Neural cell (in vitro differentiated cells): ENCODE measurements around the gene GSE1.

ENCODE experiments used
- EP300 ChIP-seq: fragments of 450-650 bp; conservative IDR thresholded peaks from 2 replicates; pipeline ENCODE4 v1.6.1; 2014; ENCODE audit warnings: antibody characterized with exemption, mild to moderate bottlenecking, moderate library complexity; ENCODE audit not compliant: poor library complexity, severe bottlenecking
- EZH2 ChIP-seq: fragments of 200-600, 300-800 bp; shearing (Covaris generic), sonication (generic); IDR thresholded peaks from 2 replicates; pipeline ENCODE4 v1.6.1; 2014; ENCODE audit warnings: antibody characterized with exemption, low read length, borderline replicate concordance, mild to moderate bottlenecking; ENCODE audit not compliant: insufficient read depth, poor library complexity, severe bottlenecking
- MXI1 ChIP-seq: fragments of 450-650 bp; conservative IDR thresholded peaks from 2 replicates; pipeline ENCODE4 v1.6.1; 2014; ENCODE audit warnings: antibody characterized with exemption, mild to moderate bottlenecking; ENCODE audit not compliant: poor library complexity, severe bottlenecking
- POLR2AphosphoS5 ChIP-seq: IDR thresholded peaks from 2 replicates; pipeline ENCODE4 v1.6.1; 2012
- RAD21 ChIP-seq: fragments of 450-650 bp; conservative IDR thresholded peaks from 2 replicates; pipeline ENCODE4 v1.6.1; 2014; ENCODE audit warnings: antibody characterized with exemption, mild to moderate bottlenecking, moderate library complexity
- TAF1 ChIP-seq: IDR thresholded peaks from 2 replicates; pipeline ENCODE4 v1.6.1; 2012; ENCODE audit warnings: low read depth
- TF ChIP-seq, protein P1 (sequence below): fragments of 450-650 bp; IDR thresholded peaks from 2 replicates; pipeline ENCODE4 v1.5.1; 2014; ENCODE audit warnings: antibody characterized with exemption, mild to moderate bottlenecking, moderate library complexity; ENCODE audit not compliant: poor library complexity, severe bottlenecking
- TF ChIP-seq, protein P2 (sequence below): IDR thresholded peaks from 2 replicates; pipeline ENCODE4 v1.6.1; 2012; ENCODE audit warnings: borderline replicate concordance

DNA sequence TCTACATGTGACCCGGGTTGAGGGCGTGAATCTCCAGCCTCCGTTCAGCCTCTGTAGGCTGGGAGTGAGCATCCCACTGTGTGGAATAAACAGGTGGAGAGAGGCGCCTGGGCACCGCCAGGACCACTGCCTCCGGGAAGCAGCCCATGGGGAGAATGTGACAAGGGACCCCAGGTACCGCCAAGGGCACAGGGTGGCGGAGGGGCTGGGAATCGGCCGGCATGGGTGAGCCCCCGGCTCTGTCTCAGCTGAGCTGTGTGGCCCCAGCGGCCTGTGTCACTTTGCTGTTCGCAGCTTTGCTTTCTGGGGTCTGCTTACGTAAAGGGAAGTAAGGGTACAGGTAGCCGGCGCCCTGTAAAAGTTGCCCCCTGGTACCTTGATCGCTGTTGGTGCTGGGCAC is 11.5 kb downstream of the GSE1 start:
- TF ChIP-seq, protein P1, sequence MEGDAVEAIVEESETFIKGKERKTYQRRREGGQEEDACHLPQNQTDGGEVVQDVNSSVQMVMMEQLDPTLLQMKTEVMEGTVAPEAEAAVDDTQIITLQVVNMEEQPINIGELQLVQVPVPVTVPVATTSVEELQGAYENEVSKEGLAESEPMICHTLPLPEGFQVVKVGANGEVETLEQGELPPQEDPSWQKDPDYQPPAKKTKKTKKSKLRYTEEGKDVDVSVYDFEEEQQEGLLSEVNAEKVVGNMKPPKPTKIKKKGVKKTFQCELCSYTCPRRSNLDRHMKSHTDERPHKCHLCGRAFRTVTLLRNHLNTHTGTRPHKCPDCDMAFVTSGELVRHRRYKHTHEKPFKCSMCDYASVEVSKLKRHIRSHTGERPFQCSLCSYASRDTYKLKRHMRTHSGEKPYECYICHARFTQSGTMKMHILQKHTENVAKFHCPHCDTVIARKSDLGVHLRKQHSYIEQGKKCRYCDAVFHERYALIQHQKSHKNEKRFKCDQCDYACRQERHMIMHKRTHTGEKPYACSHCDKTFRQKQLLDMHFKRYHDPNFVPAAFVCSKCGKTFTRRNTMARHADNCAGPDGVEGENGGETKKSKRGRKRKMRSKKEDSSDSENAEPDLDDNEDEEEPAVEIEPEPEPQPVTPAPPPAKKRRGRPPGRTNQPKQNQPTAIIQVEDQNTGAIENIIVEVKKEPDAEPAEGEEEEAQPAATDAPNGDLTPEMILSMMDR: no peak
- TF ChIP-seq EP300 (no peak), TAF1 (no peak), POLR2AphosphoS5 (no peak), MXI1 (no peak), EZH2 (no peak), RAD21 (no peak)
- TF ChIP-seq, protein P2, sequence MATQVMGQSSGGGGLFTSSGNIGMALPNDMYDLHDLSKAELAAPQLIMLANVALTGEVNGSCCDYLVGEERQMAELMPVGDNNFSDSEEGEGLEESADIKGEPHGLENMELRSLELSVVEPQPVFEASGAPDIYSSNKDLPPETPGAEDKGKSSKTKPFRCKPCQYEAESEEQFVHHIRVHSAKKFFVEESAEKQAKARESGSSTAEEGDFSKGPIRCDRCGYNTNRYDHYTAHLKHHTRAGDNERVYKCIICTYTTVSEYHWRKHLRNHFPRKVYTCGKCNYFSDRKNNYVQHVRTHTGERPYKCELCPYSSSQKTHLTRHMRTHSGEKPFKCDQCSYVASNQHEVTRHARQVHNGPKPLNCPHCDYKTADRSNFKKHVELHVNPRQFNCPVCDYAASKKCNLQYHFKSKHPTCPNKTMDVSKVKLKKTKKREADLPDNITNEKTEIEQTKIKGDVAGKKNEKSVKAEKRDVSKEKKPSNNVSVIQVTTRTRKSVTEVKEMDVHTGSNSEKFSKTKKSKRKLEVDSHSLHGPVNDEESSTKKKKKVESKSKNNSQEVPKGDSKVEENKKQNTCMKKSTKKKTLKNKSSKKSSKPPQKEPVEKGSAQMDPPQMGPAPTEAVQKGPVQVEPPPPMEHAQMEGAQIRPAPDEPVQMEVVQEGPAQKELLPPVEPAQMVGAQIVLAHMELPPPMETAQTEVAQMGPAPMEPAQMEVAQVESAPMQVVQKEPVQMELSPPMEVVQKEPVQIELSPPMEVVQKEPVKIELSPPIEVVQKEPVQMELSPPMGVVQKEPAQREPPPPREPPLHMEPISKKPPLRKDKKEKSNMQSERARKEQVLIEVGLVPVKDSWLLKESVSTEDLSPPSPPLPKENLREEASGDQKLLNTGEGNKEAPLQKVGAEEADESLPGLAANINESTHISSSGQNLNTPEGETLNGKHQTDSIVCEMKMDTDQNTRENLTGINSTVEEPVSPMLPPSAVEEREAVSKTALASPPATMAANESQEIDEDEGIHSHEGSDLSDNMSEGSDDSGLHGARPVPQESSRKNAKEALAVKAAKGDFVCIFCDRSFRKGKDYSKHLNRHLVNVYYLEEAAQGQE: no peak
